ENCODE results near the gene RNF13.
A peak's percentile ranks its signal among the peaks of the same experiment; 100 is the strongest.
"Not testable (repeated sequence)": the region's sequence is repeated elsewhere in the genome, so short reads cannot be mapped to it uniquely, and the experiment has no call there.

Gene RNF13

DNA sequence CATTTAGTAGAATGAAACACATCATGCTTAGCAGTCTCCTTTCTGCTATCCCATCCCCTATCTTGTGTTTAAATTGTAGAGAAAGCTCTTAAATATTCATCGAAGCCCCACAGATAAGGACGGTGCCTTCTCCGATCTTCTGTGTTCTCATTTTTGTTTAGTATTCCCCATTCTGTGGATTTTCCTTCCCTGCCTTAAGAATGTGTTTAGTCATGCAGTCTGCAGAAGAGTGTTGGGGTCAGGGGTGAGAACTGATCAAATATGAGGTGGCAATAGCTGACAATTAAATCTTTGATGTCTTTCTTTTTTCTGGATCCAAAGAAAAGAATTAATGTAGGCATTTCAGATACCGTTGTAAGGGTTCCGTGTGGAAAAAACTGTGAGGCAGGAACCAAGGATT is 11.4 kb upstream of the RNF13 start:
- no peak for DNase-seq

DNA sequence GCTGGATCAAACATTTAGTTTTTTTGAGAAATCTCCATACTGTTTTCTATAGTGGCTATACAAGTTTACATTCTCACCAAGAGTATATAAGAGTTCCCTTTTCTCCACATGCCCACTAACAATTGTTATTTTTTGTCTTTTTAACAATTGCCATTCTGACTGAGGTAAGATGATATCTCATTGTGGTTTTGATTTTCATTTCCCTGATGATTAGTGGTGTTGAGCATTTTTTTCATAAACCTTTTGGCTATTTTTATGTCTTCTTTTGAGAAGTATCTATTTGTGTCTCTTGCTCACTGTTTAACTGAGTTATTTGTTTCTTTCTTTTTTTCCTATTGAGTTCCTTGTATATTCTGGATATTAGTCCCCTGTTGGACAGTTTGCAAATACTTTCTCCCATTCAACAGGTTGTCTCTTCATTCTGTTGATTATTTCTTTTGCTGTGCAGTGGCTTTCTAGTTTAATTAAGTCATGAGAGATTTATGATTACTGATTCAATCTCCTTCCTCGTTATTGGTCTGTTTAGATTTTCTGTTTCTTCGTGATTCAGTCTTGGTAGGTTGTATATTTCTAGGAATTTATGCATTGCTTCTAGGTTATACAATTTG is 6.7 kb upstream of the RNF13 start:
- DNase-seq = no peak

DNA sequence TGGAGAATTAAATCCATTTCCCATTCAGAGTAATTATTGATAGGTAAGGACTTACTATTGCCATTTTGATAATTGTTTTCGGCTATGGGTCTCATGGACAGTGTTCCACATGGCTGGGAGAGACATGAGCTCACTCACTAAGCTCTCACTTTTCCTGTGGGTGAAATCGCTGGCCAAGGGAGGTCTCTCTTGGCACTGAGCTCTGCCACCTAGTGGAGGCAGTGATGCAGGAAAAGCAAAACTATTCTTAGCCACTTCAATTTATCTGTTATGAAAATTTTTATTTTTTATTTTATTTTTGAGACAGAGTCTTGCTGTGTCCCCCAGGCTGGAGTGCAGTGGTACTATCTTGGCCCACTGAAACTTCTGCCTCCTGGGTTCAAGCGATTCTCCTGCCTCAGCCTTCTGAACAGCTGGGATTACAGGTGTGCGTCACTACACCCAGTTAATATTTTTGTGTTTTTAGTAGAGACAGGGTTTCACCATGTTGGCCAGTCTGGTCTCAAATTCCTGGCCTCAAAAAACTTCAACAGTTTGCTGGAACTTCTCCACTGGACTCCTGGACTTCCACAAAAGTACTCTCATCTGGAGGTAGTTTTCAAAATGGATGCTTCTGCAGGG is 4.7 kb upstream of the RNF13 start:
- DNase-seq = no peak

DNA sequence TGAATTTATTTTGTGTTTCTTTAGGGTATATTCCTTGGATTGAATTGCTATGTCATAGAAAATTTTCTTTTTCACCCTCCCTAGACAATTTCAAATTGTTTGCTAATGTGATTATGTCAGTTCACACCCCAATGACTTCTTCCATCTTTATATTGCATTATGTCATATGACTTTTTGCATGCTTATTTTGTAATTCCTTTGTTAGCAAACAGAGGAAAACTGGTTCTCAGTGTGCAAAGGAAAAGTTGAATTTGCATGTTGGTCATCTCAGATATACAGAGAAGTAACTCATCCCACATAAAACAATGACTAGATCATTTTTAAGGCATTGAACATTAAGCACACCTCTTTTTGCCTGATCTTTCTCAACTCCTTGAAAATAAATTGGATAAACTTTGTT is 3.3 kb upstream of the RNF13 start:
- no peak for DNase-seq

DNA sequence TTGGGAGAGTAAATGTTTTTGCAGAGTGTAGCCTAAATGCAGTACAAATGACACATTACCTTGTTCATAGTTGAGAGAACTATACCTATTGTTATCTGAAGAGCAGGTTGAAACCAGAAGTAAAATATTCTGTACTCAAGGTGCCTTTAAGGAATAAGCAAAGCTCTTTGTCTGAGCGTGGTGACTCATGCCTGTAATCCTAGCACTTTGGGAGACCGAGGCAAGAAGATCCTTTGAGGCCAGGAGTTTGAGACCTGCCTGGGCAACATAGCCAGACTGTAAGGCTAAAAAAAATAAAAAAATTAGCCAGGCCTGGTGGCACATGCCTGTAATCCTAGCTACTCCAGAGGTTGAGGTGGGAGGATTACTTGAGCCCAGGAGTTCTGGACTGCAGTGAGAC is 2.2 kb upstream of the RNF13 start:
- DNase-seq = no peak

DNA sequence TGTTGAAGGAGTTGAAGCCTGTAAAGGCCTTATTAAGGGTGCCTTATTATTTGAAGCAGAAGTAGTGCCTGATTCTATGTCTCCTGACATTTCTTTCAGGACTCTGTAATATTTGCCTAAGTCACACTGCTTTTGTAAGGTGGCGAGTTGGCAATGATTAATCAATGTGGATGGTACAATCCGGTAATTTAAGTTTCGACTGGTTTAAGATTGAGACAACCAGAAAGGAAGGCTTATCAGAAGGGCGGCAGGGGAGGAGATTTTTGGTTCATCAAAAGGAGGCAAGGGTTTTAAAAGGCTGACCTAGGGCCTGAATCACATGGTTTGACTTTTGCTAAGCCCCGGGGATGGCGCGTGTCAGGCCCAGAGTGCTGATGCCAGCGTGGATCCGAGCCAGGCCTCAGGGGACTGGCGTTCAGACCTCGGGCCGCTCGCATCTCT is 830 bp upstream of the RNF13 start:
- DNase-seq = no peak

DNA sequence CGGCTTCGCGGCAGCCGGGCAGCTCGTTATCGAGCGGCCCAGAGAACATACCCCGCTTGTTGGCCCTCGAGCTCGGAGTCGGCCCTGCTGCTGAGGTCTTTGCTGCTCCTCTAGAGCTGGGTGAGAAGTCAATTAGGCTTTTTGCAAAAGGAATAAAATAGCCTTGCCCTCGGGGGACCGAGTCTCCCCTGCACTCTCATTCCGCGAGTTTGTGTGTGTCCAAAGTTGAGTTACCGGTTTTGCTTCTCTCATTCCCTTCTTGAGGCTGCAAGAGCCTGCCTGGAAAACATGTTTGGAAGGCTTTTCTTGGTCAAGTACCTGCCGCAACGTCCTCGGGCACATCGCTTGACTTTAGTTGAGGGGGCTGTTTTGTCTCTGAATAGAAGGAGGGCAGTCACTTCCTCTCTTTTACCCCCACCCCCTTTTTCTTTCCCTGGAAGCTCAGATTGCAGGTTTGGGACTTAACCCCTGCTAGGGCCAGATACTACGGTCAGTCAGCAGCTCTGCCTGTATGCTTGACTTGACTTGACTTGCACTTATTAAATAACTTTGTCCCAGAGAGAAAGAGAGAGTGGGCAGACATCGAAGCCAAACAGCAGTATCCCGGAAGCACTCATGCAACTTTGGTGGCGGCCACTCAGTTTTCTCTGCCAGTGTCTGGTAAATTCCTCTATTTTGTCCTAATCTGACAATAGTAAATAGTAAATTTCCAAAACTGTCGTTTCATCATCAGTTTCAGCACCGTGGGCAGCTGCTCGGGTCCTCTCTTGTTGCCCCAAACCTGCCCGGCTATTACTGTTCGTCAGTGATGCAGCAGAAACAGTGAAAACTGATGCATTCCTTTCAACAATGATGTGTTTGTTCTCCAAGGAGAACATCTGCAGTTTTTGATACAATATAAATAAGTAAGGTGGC is 609 bp downstream of the RNF13 start:
- peak in 1 of 2 experiments; percentile 26 for DNase-seq

DNA sequence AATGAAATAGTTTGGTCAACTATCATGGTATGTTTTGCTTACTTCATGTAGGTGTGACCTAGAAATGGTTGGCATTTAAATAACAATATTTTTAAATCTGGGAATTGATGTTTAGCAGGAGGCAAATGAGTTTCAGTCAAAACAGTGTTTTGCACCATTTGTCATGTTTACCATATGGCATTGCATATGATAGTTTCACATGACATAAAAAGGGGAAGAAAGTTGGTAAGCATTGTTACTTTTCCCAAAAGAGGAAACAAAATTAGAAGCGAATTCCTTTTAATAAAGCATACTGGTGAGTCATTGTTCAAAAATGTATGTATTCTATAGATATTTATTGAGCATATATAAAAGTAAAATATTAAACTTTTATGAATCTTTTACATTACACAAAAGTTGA is 2.3 kb downstream of the RNF13 start:
- no peak for DNase-seq

DNA sequence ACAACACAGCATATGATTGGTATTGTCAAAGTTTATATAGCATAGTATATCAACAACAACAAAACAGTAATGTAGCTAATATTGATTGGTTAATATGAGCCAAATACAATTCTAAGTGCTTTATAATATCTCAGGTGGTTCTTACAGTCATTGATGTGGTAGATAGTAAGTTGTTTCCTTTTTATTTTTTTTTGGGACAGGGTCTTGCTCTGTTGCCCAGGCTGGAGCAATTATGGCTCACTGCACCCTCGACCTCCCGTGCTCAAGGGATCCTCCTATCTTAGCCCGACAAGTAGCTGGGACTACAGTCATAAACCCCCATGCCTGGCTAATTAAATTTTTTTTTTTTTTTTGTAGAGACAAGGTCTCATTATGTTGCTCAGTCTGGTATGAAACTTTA is 2.7 kb downstream of the RNF13 start:
- no peak for DNase-seq

DNA sequence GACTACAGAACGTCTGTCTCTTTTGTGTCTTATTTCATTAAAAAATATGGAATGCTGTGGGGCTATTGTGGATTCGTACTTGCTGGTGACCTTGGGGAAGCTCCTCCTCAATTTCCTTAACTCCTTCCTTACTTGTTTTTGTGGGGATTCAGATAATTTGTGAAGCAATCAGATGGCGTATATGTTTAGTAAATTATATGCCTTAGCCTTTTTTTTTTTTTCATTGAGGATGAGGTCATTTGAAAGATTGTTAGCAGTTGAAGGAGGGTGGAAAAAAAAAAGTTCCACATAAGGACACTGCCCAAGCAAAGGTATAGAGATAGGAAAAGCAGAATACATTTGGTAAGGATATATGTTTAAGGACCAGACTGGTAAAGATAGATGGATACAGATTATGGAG is 3.3 kb downstream of the RNF13 start:
- DNase-seq = no peak

DNA sequence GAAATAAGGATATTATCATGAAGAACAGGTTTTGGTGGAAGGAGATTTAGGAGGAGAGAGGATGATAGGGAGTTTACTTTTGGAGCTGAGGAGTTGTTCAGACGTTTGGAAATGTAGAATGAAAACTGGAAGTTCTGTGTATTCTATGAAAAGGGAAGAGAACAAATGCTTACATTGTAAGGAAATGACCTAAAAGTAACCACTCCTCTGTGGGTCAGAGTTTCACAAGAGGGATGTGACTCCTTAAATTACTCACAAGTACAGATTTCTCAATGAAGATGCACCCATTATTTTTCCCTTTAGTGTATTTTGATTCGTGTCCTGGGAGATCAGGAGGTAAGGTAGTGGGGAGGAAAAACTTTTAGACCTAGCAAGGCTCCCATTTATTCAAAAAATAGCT is 4.0 kb downstream of the RNF13 start:
- DNase-seq = no peak

DNA sequence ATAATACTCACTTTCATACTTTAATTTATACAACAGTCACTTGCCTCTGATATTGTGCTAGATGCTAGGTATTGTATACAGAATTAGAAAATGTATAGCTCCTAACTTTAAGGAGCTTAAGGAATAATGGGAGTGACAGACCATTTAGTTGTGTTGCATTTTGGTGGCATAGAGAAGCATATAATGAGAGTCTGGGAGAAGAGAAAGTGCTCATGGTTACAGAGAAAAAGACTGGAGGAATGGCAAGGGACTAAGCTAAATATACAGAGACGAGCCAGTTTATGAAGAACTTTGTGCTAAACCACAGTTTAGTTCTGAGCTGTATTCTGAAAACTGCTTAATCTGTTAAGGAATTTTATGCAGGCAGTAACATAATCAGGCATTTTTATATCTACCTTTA is 6.4 kb downstream of the RNF13 start:
- no peak for DNase-seq

DNA sequence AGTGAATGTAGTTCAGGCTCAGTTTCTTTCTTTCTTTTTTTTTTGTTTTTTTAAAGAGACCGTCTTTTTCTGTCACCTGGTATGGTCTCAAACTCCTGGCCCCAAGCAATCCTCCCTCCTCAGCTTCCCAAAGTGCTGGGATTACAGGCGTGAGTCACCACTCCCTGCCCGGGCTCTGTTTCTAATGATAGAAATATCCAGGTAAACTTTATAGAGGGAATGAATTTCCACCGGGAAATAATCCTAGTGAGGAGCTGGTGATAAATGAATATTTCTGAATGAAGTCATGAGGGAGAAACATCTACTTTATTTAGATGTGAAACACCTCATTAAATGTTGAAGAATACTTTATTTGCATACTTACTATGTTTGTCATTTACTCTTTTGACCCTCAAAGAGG is 7.2 kb downstream of the RNF13 start:
- no peak for DNase-seq

DNA sequence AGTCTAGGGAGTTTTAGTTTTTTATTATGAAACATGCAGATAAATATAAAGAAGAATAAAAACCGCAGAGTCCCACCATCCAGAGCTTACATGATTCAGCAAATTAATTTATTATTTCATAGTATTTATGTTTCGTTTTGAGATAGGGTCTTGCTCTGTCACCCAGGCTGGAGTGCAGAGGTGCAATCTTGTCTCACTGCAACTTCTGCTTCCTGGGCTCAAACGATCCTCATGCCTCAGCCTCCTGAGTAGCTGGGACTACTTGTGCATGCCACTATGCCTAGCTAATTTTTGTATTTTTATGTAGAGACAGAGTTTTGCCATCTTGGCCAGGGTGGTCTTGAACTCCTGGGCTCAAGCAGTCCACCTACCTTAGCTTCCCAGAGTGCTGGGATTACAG is 13.6 kb downstream of the RNF13 start:
- DNase-seq = no peak

DNA sequence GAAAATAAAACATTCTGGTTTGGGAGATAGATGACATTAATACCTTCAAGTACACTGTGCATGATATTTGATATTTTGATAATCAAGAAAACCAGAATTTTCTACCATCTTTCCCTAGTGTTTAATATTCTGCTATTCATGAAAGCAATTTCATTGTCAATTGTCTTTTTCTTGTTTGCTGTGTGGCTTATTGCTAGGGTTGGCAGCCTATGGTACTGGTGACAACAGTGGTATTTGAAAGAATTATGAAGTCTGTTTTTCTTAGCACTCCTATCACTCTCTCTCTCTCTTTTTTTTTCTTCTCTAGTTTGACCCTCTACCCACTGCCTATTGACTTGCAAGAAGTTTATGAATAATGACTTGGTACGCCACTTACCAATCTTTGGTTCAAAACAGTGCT is 15.4 kb downstream of the RNF13 start:
- no peak for DNase-seq

DNA sequence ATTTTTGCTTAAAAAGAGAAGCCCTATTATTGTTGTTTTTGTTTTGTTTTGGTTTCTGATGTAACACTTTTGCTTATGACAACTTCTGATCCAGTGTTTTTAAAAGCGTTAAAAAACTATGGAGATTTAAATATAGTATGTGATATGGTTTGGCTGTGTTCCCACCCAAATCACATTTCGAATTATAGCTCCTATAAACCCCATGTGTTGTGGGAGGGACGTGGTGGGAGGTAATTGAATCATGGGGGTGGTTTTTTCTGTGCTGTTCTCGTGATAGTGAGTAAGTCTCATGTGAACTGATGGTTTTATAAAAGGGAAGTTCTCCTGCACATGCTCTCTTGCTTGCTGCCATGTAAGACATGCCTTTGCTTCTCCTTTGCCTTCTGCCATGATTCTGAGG is 16.6 kb downstream of the RNF13 start:
- DNase-seq = not testable (repeated sequence)

DNA sequence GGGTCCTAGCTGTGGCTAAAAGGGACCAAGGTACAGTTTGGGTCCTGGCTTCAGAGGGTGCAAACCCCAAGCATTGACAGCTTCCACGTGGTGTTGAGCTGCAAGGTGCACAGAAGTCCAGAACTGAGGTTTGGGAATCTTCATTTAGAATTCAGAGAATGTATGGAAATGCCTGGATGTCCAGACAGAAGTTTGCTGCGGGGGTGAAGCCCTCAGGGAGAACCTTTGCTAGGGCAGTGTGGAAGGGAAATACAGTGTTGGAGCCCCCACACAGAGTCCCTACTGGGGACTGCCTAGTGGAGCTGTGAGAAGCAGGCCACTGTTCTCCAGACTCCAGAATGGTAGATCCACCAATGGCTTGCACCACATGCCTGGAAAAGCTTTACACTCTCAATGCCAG is 17.9 kb downstream of the RNF13 start:
- DNase-seq = no peak

DNA sequence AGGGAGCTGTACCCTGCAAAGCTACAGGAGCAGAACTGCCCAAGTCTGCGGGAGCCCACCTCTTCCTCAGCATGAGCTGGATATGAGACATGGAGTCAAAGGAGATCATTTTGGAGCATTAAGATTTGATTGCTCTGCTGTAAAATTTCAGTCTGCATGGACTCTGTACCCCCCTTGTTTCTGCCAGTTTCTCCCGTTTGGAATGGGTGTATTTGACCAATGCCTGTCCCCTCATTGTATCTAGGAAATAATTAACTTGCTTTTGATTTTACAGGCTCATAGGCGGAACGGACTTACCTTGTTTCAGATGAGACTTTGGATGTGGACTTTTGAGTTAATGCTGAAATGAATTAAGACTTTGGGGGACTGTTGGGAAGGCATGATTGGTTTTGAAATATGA is 18.3 kb downstream of the RNF13 start:
- no peak for DNase-seq

DNA sequence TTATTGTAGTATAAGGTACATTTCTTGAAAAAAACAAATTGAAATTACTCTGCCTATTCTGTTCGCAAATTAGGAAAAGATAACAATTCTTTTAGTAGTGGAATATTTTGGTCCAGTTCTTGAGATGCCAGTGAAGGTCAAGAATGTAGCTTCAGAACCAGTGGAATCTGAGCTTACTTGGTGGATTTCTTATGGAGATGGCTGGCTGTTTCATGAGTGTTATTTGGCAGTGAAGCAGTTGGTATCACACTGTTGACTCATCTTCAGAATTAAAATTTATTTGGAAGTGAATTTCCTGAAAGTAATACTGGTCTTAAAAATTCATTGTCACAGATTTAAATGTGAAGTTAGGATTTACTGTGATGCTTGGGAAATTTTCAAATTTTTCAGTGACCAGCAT is 19.1 kb downstream of the RNF13 start:
- no peak for DNase-seq

DNA sequence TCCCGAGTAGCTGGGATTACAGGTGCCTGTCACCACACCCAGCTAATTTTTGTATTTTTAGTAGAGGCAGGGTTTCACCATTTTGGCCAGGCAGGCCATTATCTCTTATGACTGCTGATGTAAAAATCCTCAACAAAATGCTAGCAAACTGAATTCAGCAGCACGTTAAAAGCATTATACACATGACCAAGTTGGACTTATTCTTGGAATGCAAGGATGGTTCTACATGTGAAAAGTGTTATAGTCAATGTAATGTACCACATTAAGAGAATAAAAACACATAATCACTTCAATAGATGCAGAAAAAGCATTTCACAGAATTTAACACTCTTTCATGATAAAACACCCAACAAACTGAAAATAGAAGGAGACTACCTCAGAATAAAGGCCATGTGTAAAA is 20.2 kb downstream of the RNF13 start:
- DNase-seq = no peak

DNA sequence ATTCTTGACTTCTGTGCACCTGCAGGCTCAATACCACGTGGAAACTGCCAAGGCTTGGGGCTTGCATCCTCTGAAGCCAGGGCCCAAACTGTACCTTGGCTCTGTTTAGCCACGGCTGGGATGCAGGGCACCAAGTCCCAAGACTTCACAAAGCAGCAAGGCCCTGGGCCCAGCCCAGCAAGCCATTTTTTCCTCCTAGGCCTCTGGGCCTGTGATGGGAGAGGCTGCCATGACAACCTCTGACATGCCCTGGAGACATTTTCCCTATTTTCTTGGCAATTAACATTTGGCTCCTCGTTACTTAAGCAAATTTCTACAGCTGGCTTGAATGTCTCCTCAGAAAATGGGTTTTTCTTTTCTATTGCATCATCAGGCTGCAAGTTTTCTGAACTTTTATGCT is 25.5 kb downstream of the RNF13 start:
- DNase-seq = not testable (repeated sequence)

DNA sequence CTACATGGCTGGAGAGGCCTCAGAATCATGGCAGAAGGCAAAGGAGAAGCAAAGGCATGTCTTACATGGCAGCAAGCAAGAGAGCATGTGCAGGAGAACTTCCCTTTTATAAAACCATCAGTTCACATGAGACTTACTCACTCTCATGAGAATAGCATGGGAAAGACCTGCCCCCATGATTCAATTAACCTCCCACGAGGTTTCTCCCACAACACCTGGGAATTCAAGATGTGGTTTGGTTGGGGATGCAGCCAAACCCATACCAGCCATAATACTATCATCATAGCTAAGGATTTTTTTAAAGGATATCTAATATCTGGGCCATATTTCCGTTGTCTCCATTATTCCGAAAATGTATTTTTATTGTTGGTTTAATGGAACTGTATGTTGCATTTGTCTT is 26.5 kb downstream of the RNF13 start:
- DNase-seq = not testable (repeated sequence)

DNA sequence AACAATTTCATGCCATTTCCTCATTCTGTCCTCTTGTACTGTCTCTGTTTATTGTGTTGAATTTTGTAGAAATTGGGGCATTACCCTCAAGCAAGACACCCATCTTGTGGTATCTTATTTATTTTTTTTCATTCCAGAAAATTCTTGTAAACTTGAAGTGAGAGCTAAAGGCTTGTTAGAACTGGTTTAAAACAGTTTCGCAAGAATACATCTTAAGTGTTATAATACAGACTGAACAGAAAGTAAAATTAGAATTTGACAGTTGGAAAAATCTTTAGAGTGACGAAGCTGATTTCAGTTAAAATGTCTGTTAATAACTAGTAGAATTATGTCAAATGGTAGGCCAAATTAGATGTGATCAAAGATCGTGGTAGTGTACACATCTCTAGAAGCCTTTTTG is 26.9 kb downstream of the RNF13 start:
- DNase-seq = no peak

DNA sequence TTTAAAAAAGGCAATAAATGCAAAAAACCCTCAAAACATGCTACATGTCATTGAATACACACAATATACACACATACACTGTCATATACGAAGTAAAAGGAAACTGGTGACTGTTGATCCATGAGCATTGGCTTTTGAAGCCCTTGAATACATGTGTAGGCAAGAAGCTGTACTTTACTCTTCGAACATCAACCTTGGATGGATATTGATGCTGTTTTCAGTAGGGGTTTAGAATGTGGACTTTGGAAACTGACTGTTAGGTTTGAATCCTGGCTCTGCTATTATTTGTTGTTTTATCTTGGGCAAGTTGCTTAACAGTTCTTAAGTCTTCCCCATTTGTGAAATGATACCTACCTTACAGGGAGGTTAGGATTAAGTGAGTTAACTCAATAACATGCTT is 30.5 kb downstream of the RNF13 start:
- no peak for DNase-seq

Data from cerebellar nuclear complex (tissue), 1 donor.